NCI-H2171 (cell line): Measurements from ENCODE around the gene REG3A.

Experiments
- DNase-seq: peaks from one replicate; lab custom pipeline; 2025; lab: John Stamatoyannopoulos, UW

The REG3A gene

GRCh38 chr2:79159653-79160052 is at the start of gene REG3A:
Gene REG3A (minus strand): TSS chr2:79159753. CDS start chr2:79159405, 348 bp downstream.
- no peak for DNase-seq

GRCh38 chr2:79200762-79201161 is 41.2 kb upstream of the REG3A start:
- DNase-seq: no peak

GRCh38 chr2:79191816-79192215 is 32.3 kb upstream of the REG3A start:
- DNase-seq: no peak

GRCh38 chr2:79191081-79191480 is 31.5 kb upstream of the REG3A start:
- DNase-seq: no peak

- no peak for DNase-seq
Measured at GRCh38 chr2:79189465-79189864, 29.9 kb upstream of the REG3A start.

GRCh38 chr2:79181617-79182016 is 22.1 kb upstream of the REG3A start:
- DNase-seq: no peak

GRCh38 chr2:79180092-79180491 is 20.5 kb upstream of the REG3A start:
- DNase-seq: no peak

- DNase-seq: no peak
Measured at GRCh38 chr2:79179036-79179435, 19.5 kb upstream of the REG3A start.

GRCh38 chr2:79178076-79178674 is 18.6 kb upstream of the REG3A start:
- DNase-seq: no peak

GRCh38 chr2:79171348-79171958 is 11.9 kb upstream of the REG3A start:
- DNase-seq: no peak

- DNase-seq: no peak
Measured at GRCh38 chr2:79162801-79163200, 3.2 kb upstream of the REG3A start.

- no peak for DNase-seq
Measured at GRCh38 chr2:79162132-79162531, 2.6 kb upstream of the REG3A start.

GRCh38 chr2:79159030-79159429 is 523 bp downstream of the REG3A start:
- DNase-seq: no peak

- DNase-seq: no peak
Measured at GRCh38 chr2:79155826-79156476, 3.6 kb downstream of the REG3A start.

- DNase-seq: no peak
Measured at GRCh38 chr2:79139423-79139822, 20.1 kb downstream of the REG3A start.

GRCh38 chr2:79138385-79138784 is 21.2 kb downstream of the REG3A start:
- no peak for DNase-seq

GRCh38 chr2:79131687-79132086 is 27.9 kb downstream of the REG3A start:
- no peak for DNase-seq

- no peak for DNase-seq
Measured at GRCh38 chr2:79129804-79130203, 29.7 kb downstream of the REG3A start.

GRCh38 chr2:79129260-79129659 is 30.3 kb downstream of the REG3A start:
- DNase-seq: no peak

GRCh38 chr2:79128406-79128805 is 31.1 kb downstream of the REG3A start:
- DNase-seq: no peak

- DNase-seq: no peak
Measured at GRCh38 chr2:79125721-79125985, 33.9 kb downstream of the REG3A start.

- no peak for DNase-seq
Measured at GRCh38 chr2:79124907-79125720, 34.4 kb downstream of the REG3A start.

- no peak for DNase-seq
Measured at GRCh38 chr2:79122676-79123075, 36.9 kb downstream of the REG3A start.
